MCF 10A (cell line): ENCODE data around the gene STRN4. TPM values are rescaled to one million over a fixed set of nuclear protein-coding genes. Genes with fewer than 3 reads are reported as not detected.

Experiments
- BruUV-seq: library from RNA; stranded (reverse); fragments of 400-500 nt; replicated peaks from 2 replicates; lab custom pipeline; 2021; lab: Mats Ljungman, UMichigan
- CTCF ChIA-PET: fragments of 300-600 bp; sonication (Branson Sonifier 250); formaldehyde crosslinking; extraction: SDS; loops from one replicate; lab custom pipeline; 2021; ENCODE audit warnings: antibody characterized with exemption, inconsistent platforms; lab: Yijun Ruan, JAX
- POLR2A ChIA-PET: fragments of 300-600, 350-650 bp; sonication (Branson Sonifier 250); formaldehyde crosslinking; extraction: SDS; loops from one replicate; lab custom pipeline; 2020; ENCODE audit warnings: antibody characterized with exemption, inconsistent platforms; lab: Yijun Ruan, JAX
- DNase-seq: peaks from one replicate; pipeline ENCODE4 v3.0.0-alpha.2; 2018; ENCODE audit not compliant: unreplicated experiment
- H3K27ac Mint-ChIP-seq: one replicate; pipeline ENCODE4 v1.8.0; 2022; ENCODE audit warnings: mild to moderate bottlenecking, low read depth, mixed read lengths; ENCODE audit not compliant: unreplicated experiment
- H3K27me3 Mint-ChIP-seq: one replicate; pipeline ENCODE4 v1.8.0; 2022; ENCODE audit warnings: mixed read lengths; ENCODE audit not compliant: insufficient read depth, unreplicated experiment
- H3K36me3 Mint-ChIP-seq: one replicate; pipeline ENCODE4 v1.8.0; 2022; ENCODE audit warnings: mild to moderate bottlenecking, moderate library complexity, mixed read lengths; ENCODE audit not compliant: insufficient read depth, unreplicated experiment
- H3K4me1 Mint-ChIP-seq: one replicate; pipeline ENCODE4 v1.8.0; 2022; ENCODE audit warnings: mixed read lengths; ENCODE audit not compliant: insufficient read depth, unreplicated experiment
- H3K4me3 Mint-ChIP-seq: one replicate; pipeline ENCODE4 v1.8.0; 2022; ENCODE audit warnings: mild to moderate bottlenecking, moderate library complexity, mixed read lengths; ENCODE audit not compliant: unreplicated experiment
- H3K9me3 Mint-ChIP-seq: one replicate; pipeline ENCODE4 v1.8.0; 2022; ENCODE audit warnings: mixed read lengths; ENCODE audit not compliant: unreplicated experiment
- CTCF ChIP-seq: fragments of 200-600 bp; IDR thresholded peaks from one replicate; pipeline ENCODE4 v1.8.0; 2022; ENCODE audit warnings: antibody characterized with exemption, mild to moderate bottlenecking; ENCODE audit not compliant: unreplicated experiment
- intact Hi-C: fragments of 100-400 bp; cut with micrococcal nuclease; formaldehyde crosslinking; loops from 2 replicates; pipeline ENCODE4 v1.14.1; 2022
- total RNA-seq: library from RNA; stranded (reverse); gene quantifications from 2 replicates; pipeline ENCODE4 v1.2.3, GENCODE V29; 2022

STRN4 gene
- total RNA-seq, 1 experiment from 2014 or later: 92.3 TPM

GRCh38 chr19:46718157-46718933, 27.9 kb downstream of the STRN4 start:
- POLR2A ChIA-PET: no interaction called here
- no TSS peak for BruUV-seq
- H3K4me1 Mint-ChIP-seq: no peaks in the 10 kb centered on the region
- H3K36me3 Mint-ChIP-seq: peaks cover 32% of the 10 kb centered on the region
- CTCF ChIA-PET: interaction anchor here (1.0 to 1.1 kb wide), 3 partner anchors 9 to 105 kb away, joined by 3 to 8 read pairs (median 5); no protein-coding TSS in a partner anchor
- intact Hi-C loops: no loop called here
- no peak for TF ChIP-seq CTCF
- H3K9me3 Mint-ChIP-seq: no peaks in the 10 kb centered on the region
- H3K4me3 Mint-ChIP-seq: peak overlapping the region; percentile 97
- DNase-seq: peak; percentile 57
- H3K27me3 Mint-ChIP-seq: no peaks in the 10 kb centered on the region
- no peak overlapping the region for H3K27ac Mint-ChIP-seq

- Mint-ChIP-seq H3K4me3 (peak overlapping the region; percentile 97), H3K4me1 (no peaks in the 10 kb centered on the region), H3K27me3 (no peaks in the 10 kb centered on the region), H3K36me3 (peaks cover 31% of the 10 kb centered on the region), H3K27ac (no peak overlapping the region), H3K9me3 (no peaks in the 10 kb centered on the region)
- no TSS peak for BruUV-seq
- intact Hi-C loops: no loop called here
- ChIA-PET CTCF (interaction anchor here (1.0 to 1.1 kb wide), 3 partner anchors 10 to 104 kb away, joined by 3 to 8 read pairs (median 5); no protein-coding TSS in a partner anchor), POLR2A (no interaction called here)
- DNase-seq: no peak
- TF ChIP-seq CTCF: no peak
These were observed 28.5 kb downstream of the STRN4 start for GRCh38 chr19:46717716-46718143.

GRCh38 chr19:46717034-46717715, 29.1 kb downstream of the STRN4 start, which contains the start of gene PRKD2:
TSS of gene PRKD2 (minus strand) at chr19:46717114. CDS start at chr19:46716370, 744 bp downstream.
- intact Hi-C loops: no loop called here
- no peaks in the 10 kb centered on the region for H3K4me1 Mint-ChIP-seq
- H3K36me3 Mint-ChIP-seq: peaks cover 26% of the 10 kb centered on the region
- CTCF ChIA-PET: interaction anchor here (1.1 kb wide), 1 partner anchor 103 kb away, joined by 3 read pairs; no protein-coding TSS in a partner anchor
- BruUV-seq: no TSS peak
- POLR2A ChIA-PET: interaction anchor here (1.3 to 5.0 kb wide), 2 partner anchors 70 to 116 kb away, joined by 3 to 40 read pairs; partner anchors contain the start of gene CALM3
- peak within 1 kb of the TSS; percentile 97 for H3K4me3 Mint-ChIP-seq
- DNase-seq: peak; percentile 76
- H3K27ac Mint-ChIP-seq: peak within 1 kb of the TSS; percentile 99
- H3K27me3 Mint-ChIP-seq: no peaks in the 10 kb centered on the region
- no peak for TF ChIP-seq CTCF
- no peaks in the 10 kb centered on the region for H3K9me3 Mint-ChIP-seq

GRCh38 chr19:46716672-46717033, 29.6 kb downstream of the STRN4 start:
- ChIA-PET CTCF (no interaction called here), POLR2A (interaction anchor here (1.3 to 5.0 kb wide), 2 partner anchors 71 to 115 kb away, joined by 3 to 40 read pairs; partner anchors contain the start of gene CALM3)
- peak; percentile 27 for DNase-seq
- H3K4me1 Mint-ChIP-seq: no peaks in the 10 kb centered on the region
- peaks cover 21% of the 10 kb centered on the region for H3K36me3 Mint-ChIP-seq
- intact Hi-C loops: no loop called here
- peak overlapping the region; percentile 99 for H3K27ac Mint-ChIP-seq
- BruUV-seq: no TSS peak
- peak overlapping the region; percentile 97 for H3K4me3 Mint-ChIP-seq
- no peaks in the 10 kb centered on the region for H3K9me3 Mint-ChIP-seq
- no peak for TF ChIP-seq CTCF
- no peaks in the 10 kb centered on the region for H3K27me3 Mint-ChIP-seq
